Measurements from ENCODE around the gene CEP250. TPM values are rescaled to one million over a fixed set of nuclear protein-coding genes. Genes with fewer than 3 reads are reported as not detected.

CEP250 gene
- total RNA-seq, 2 donors from 2014 or later, result 29.8 to 46.5 TPM

GRCh38 chr20:35492352-35492751 is 37.0 kb downstream of the CEP250 start:
- H3K9ac ChIP-seq (ENCODE audit: extremely low read depth, low read length, poor library complexity, severe bottlenecking), result no peak overlapping the region
- TF ChIP-seq CTCF (conservative IDR thresholded peaks at IDR 0.05), result no peak
- Mint-ChIP-seq H3K4me3 (no peak overlapping the region), H3K27ac (no peak overlapping the region), H3K9me3 (no peaks in the 10 kb centered on the region), H3K4me1 (no peaks in the 10 kb centered on the region), H3K27me3 (ENCODE audit: insufficient read depth) (no peaks in the 10 kb centered on the region), H3K36me3 (ENCODE audit: low read depth) (peaks cover 68% of the 10 kb centered on the region)
- no peaks in the 10 kb centered on the region for H3K4me1 ChIP-seq (ENCODE audit: control insufficient read depth, insufficient read depth, low read length)
- 97% methylated on average over 3 to 5 of the region's 6 CpGs for WGBS, 2 experiments (ENCODE audit: insufficient coverage in 1 of 2, insufficient read length in 1 of 2)
- H3K4me3 ChIP-seq (ENCODE audit: low read length), result no peak overlapping the region
- H3K9me3 ChIP-seq (ENCODE audit: control insufficient read depth, low read length), result no peaks in the 10 kb centered on the region
- H3K27me3 ChIP-seq (ENCODE audit: control insufficient read depth, insufficient read depth, low read length, poor library complexity, severe bottlenecking), result no peaks in the 10 kb centered on the region
- DNase-seq, result no peak
- H3K27ac ChIP-seq (ENCODE audit: low read depth, low read length), result no peak overlapping the region
- peaks cover 36% of the 10 kb centered on the region for H3K36me3 ChIP-seq (ENCODE audit: control insufficient read depth, insufficient read depth, low read length)

GRCh38 chr20:35496481-35496880 is 41.1 kb downstream of the CEP250 start:
- no peak overlapping the region for H3K4me3 Mint-ChIP-seq
- H3K27ac ChIP-seq (ENCODE audit: low read depth, low read length), result no peak overlapping the region
- H3K36me3 Mint-ChIP-seq (ENCODE audit: low read depth), result peaks cover 66% of the 10 kb centered on the region
- H3K9me3 Mint-ChIP-seq, result no peaks in the 10 kb centered on the region
- H3K9me3 ChIP-seq (ENCODE audit: control insufficient read depth, low read length), result no peaks in the 10 kb centered on the region
- peaks cover 42% of the 10 kb centered on the region for H3K36me3 ChIP-seq (ENCODE audit: control insufficient read depth, insufficient read depth, low read length)
- H3K4me3 ChIP-seq (ENCODE audit: low read length), result no peak overlapping the region
- H3K4me1 Mint-ChIP-seq, result no peaks in the 10 kb centered on the region
- H3K27me3 Mint-ChIP-seq (ENCODE audit: insufficient read depth), result no peaks in the 10 kb centered on the region
- no peaks in the 10 kb centered on the region for H3K4me1 ChIP-seq (ENCODE audit: control insufficient read depth, insufficient read depth, low read length)
- H3K27me3 ChIP-seq (ENCODE audit: control insufficient read depth, insufficient read depth, low read length, poor library complexity, severe bottlenecking), result no peaks in the 10 kb centered on the region
- WGBS, 2 experiments (ENCODE audit: insufficient coverage in 1 of 2, insufficient read length in 1 of 2), result 92 to 100% methylated on average over 2 to 3 of the region's 3 CpGs
- H3K9ac ChIP-seq (ENCODE audit: extremely low read depth, low read length, poor library complexity, severe bottlenecking), result no peak overlapping the region
- no peak overlapping the region for H3K27ac Mint-ChIP-seq
- no peak for TF ChIP-seq CTCF (conservative IDR thresholded peaks at IDR 0.05)
- DNase-seq, result no peak

- no peaks in the 10 kb centered on the region for H3K27me3 ChIP-seq (ENCODE audit: control insufficient read depth, insufficient read depth, low read length, poor library complexity, severe bottlenecking)
- no peak overlapping the region for H3K4me3 Mint-ChIP-seq
- peaks cover 67% of the 10 kb centered on the region for H3K36me3 Mint-ChIP-seq (ENCODE audit: low read depth)
- TF ChIP-seq CTCF (conservative IDR thresholded peaks at IDR 0.05), result no peak
- H3K4me3 ChIP-seq (ENCODE audit: low read length), result no peak overlapping the region
- H3K4me1 Mint-ChIP-seq, result no peaks in the 10 kb centered on the region
- H3K27ac Mint-ChIP-seq, result no peak overlapping the region
- no peaks in the 10 kb centered on the region for H3K9me3 Mint-ChIP-seq
- H3K9ac ChIP-seq (ENCODE audit: extremely low read depth, low read length, poor library complexity, severe bottlenecking), result no peak overlapping the region
- no peaks in the 10 kb centered on the region for H3K9me3 ChIP-seq (ENCODE audit: control insufficient read depth, low read length)
- no peak overlapping the region for H3K27ac ChIP-seq (ENCODE audit: low read depth, low read length)
- H3K4me1 ChIP-seq (ENCODE audit: control insufficient read depth, insufficient read depth, low read length), result no peaks in the 10 kb centered on the region
- DNase-seq, result no peak
- 96% methylated on average over 4 to 5 of the region's 5 CpGs for WGBS, 2 experiments (ENCODE audit: insufficient coverage in 1 of 2, insufficient read length in 1 of 2)
- H3K36me3 ChIP-seq (ENCODE audit: control insufficient read depth, insufficient read depth, low read length), result peaks cover 42% of the 10 kb centered on the region
- H3K27me3 Mint-ChIP-seq (ENCODE audit: insufficient read depth), result no peaks in the 10 kb centered on the region
Observed at GRCh38 chr20:35497320-35497719, 41.9 kb downstream of the CEP250 start.
